GM21528 (cell line): Measurements from ENCODE around the gene RPUSD2.

Experiments
- ATAC-seq: cut with Tn5 transposase; IDR thresholded peaks from one replicate; pipeline ENCODE4 v1.9.1; 2021; ENCODE audit warnings: mild to moderate bottlenecking, moderate library complexity; ENCODE audit not compliant: unreplicated experiment, low FRiP score

RPUSD2 gene

DNA sequence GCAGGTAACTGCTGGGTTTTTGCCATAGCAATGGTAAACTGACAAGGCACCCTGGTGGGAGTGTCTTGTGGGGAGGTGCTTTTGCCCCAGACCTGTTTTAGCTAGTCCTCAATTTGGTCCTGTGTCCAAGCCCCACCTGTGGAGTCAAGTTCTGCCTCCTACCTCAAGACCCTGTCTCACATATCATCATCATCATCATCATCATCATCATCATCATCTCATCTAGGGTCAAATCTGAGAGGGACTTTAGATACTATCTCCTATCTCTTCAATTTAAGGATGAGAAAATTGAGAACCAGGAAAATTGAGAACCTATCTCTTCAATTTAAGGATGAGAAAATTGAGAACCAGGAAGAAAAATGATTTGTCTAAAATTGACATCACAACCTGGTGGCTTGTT, 34.8 kb downstream of the RPUSD2 start:
- no peak for ATAC-seq

DNA sequence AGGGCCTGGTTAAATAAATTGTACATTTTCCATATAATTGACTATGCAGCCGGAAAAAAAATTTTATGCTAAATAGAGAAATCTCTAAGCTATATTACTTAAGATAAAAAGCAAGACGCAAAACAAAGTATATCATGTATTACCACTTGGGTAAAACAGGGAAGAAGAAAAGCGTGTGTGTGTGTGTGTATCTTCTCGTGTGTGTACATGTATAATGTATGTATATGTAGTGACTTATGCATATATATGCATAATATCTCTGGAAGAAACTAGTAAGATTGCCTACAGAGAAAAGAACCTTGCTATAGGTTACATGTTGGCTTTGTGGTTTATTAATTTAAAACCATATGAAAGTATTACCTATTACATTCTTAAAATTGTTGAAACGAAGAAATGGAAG, 44.0 kb downstream of the RPUSD2 start:
- ATAC-seq = no peak

DNA sequence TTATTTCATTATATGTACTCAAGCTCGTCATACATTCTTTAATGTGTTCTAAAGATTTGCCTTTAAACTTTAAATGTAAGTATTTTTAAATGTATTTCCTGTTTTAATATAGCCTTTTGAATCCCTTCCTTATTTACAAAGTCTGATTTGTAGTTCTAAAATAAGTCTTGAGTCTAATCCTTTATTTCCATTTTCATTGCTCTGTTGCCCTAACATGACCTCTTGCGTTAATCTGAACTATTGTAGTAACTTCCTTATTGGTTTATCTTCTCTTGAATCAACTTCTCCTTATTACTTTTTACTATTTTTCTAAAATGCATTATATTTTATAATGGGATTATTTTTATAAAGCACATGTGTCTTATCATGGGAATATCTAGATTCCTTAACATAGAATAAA, 48.9 kb downstream of the RPUSD2 start:
- ATAC-seq = no peak

DNA sequence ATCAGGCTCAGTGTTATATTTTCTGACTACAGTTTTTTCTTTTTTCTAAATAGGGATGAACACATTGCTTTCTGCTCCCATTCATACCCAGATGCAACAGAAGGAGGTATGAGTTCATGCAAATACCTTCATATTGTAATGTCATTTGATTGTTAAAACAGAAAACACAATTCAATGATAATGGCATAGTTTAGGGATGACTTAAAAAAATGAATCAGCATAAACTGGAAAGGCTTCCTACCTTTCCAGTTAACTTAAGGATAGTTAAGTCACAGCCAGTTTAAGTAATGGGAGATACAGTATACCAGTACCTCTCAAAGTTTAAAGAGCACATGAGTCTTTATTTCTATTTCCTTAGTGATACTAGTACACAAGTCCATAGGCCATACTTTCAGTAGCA, 49.8 kb downstream of the RPUSD2 start:
- no peak for ATAC-seq

DNA sequence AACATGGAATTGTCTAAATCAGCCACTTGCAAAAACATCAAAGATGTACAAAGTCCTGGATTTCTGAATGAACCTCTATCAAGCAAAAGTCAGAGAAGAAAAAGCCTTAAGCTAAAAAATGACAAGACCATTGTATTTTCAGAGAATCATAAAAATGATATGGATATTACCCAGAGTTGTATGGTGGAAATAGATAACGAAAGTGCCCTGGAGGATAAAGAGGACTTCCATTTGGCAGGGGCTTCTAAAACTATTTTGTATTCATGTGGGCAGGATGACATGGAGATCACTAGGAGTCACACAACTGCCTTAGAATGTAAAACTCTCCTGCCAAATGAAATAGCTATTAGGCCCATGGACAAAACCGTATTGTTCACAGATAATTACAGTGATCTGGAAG, 54.3 kb downstream of the RPUSD2 start:
- ATAC-seq = no peak
